B cell (primary cell): ENCODE measurements around the gene PCIF1. TPM values are rescaled to one million over a fixed set of nuclear protein-coding genes. Genes with fewer than 3 reads are reported as not detected.
A peak's percentile ranks its signal among the peaks of the same experiment; 100 is the strongest.

ENCODE experiments used
- ATAC-seq: fragments of 200-7000 bp; cut with Tn5 transposase; one replicate; pipeline ENCODE4 v1.10.0; 2021; ENCODE audit warnings: low read depth, mild to moderate bottlenecking, moderate number of reproducible peaks, moderate library complexity
- CTCF ChIA-PET: fragments of 350-600 bp; sonication (Branson Sonifier 250); formaldehyde crosslinking; loops from one replicate; lab custom pipeline; 2021; ENCODE audit warnings: antibody characterized with exemption, inconsistent platforms; lab: Charles Lee
- POLR2A ChIA-PET: fragments of 350-600 bp; sonication (Branson Sonifier 250); formaldehyde crosslinking; loops from one replicate; lab custom pipeline; 2021; ENCODE audit warnings: antibody characterized with exemption; lab: Charles Lee
- DNase-seq: peaks from one replicate; pipeline ENCODE4 v3.0.0; 2013
- H2AFZ ChIP-seq: 2 replicates; pipeline ENCODE4 v1.6.1; 2012; ENCODE audit warnings: mild to moderate bottlenecking, low read depth, low read length; ENCODE audit not compliant: insufficient read depth, poor library complexity, severe bottlenecking
- H3K27ac ChIP-seq, 2 donors: 1 replicate in 1 of 2; 2 replicates in 1 of 2; pipeline ENCODE4 v1.5.1; 2012 to 2013; ENCODE audit warnings: low read length in 2 of 2, mild to moderate bottlenecking in 2 of 2, moderate library complexity in 1 of 2
- H3K27me3 ChIP-seq, 4 experiments: fragments of 200-600 bp in 1 of 4; sonication (generic) in 1 of 4; replicated peaks in 1 of 4; 1 replicate in 2 of 4; 2 replicates in 2 of 4; pipeline versions ENCODE4 v1.6.1 to v1.7.0; 2013 to 2016; ENCODE audit warnings: low read length in 3 of 4, mild to moderate bottlenecking in 2 of 4, mixed read lengths in 1 of 4, moderate library complexity in 1 of 4; ENCODE audit not compliant: insufficient read depth in 4 of 4, control insufficient read depth in 3 of 4; ENCODE audit errors: control extremely low read depth in 1 of 4
- H3K36me3 ChIP-seq, 2 experiments: replicated peaks in 1 of 2; 1 replicate in 1 of 2; 2 replicates in 1 of 2; pipeline versions ENCODE4 v1.6.1 to v1.7.1; 2013; ENCODE audit warnings: low read length in 1 of 2; ENCODE audit not compliant: insufficient read depth in 2 of 2, control insufficient read depth in 1 of 2; ENCODE audit errors: control extremely low read depth in 1 of 2, extremely low read depth in 1 of 2
- H3K4me1 ChIP-seq, 2 donors: fragments of 200-600 bp in 1 of 2; sonication (generic) in 1 of 2; 1 replicate in 1 of 2; 2 replicates in 1 of 2; pipeline versions ENCODE4 v1.5.1 to v1.6.1; 2013 to 2017; ENCODE audit warnings: low read length in 2 of 2; ENCODE audit not compliant: control insufficient read depth in 2 of 2, insufficient read depth in 2 of 2
- H3K4me2 ChIP-seq: replicated peaks from 2 replicates; pipeline ENCODE3; 2012; ENCODE audit warnings: mild to moderate bottlenecking, low read depth, low read length; ENCODE audit not compliant: poor library complexity, severe bottlenecking
- H3K4me3 ChIP-seq, 5 experiments: fragments of 200-600 bp in 1 of 5; sonication (generic) in 1 of 5; 1 replicate in 3 of 5; 2 replicates in 2 of 5; pipeline versions ENCODE4 v1.5.1 to v1.7.0; 2011 to 2016; ENCODE audit warnings: low read length in 4 of 5, mild to moderate bottlenecking in 4 of 5, low read depth in 2 of 5, control low read depth in 1 of 5, moderate library complexity in 1 of 5; ENCODE audit not compliant: insufficient read depth in 1 of 5; ENCODE audit errors: control extremely low read depth in 1 of 5, extremely low read depth in 1 of 5
- H3K79me2 ChIP-seq: fragments of 200-600 bp; sonication (generic); one replicate; pipeline ENCODE4 v1.6.0; 2016; ENCODE audit warnings: low read length; ENCODE audit not compliant: control insufficient read depth, insufficient read depth
- H3K9ac ChIP-seq: fragments of 200-600 bp; sonication (generic); 2 replicates; pipeline ENCODE4 v1.6.1; 2017; ENCODE audit warnings: mild to moderate bottlenecking, low read length, moderate library complexity
- H3K9me3 ChIP-seq, 3 donors: one replicate each; pipeline versions ENCODE4 v1.6.1 to v1.7.1; 2013; ENCODE audit warnings: low read length in 2 of 3; ENCODE audit not compliant: control insufficient read depth in 2 of 3, insufficient read depth in 1 of 3; ENCODE audit errors: control extremely low read depth in 1 of 3
- H4K20me1 ChIP-seq: 2 replicates; pipeline ENCODE4 v1.6.0; 2012; ENCODE audit warnings: mild to moderate bottlenecking, low read length; ENCODE audit not compliant: insufficient read depth, control insufficient read depth, poor library complexity, severe bottlenecking
- H3K27ac Mint-ChIP-seq: one replicate; pipeline ENCODE4 v1.8.0; 2021; ENCODE audit warnings: mixed read lengths
- H3K27me3 Mint-ChIP-seq: one replicate; pipeline ENCODE4 v1.8.0; 2021; ENCODE audit warnings: mixed read lengths
- H3K4me1 Mint-ChIP-seq: one replicate; pipeline ENCODE4 v1.8.0; 2021; ENCODE audit warnings: mixed read lengths
- H3K4me3 Mint-ChIP-seq: one replicate; pipeline ENCODE4 v1.8.0; 2021; ENCODE audit warnings: mixed read lengths
- H3K9me3 Mint-ChIP-seq: one replicate; pipeline ENCODE4 v1.8.0; 2022; ENCODE audit warnings: mixed read lengths; ENCODE audit not compliant: insufficient read depth
- EZH2 ChIP-seq: IDR thresholded peaks from 2 replicates; pipeline ENCODE4 v1.6.1; 2012; ENCODE audit warnings: borderline replicate concordance, low read depth, mild to moderate bottlenecking, moderate library complexity, low read length; ENCODE audit not compliant: insufficient read depth, poor library complexity, severe bottlenecking
- WGBS: methylation state at CpG from one replicate; pipeline ENCODE4 v1.1.5; 2013; ENCODE audit warnings: missing lambda C conversion rate; ENCODE audit not compliant: insufficient coverage; 5-methylcytosine and 5-hydroxymethylcytosine counted together
- intact Hi-C: fragments of 100-400 bp; cut with micrococcal nuclease; formaldehyde crosslinking; loops from one replicate; pipeline ENCODE4 v1.10.0; 2022
- polyA plus RNA-seq: library from polyadenylated mRNA; depleted of rRNA; stranded (reverse); fragments of >200 nt; gene quantifications from 2 replicates; pipeline ENCODE4 v1.2.3, GENCODE V29; 2012
- total RNA-seq, 2 donors: library from RNA; stranded (reverse); fragments of 120-200 nt in 1 of 2; gene quantifications; 1 replicate in 1 of 2; 2 replicates in 1 of 2; pipeline versions ENCODE4 v1.2.3 to v1.2.4, GENCODE V29; 2013 to 2022
- TF ChIP-seq, protein P1 (sequence below): fragments of 200-600 bp; IDR thresholded peaks from one replicate; pipeline ENCODE4 v1.8.0; 2022; ENCODE audit warnings: antibody characterized with exemption, mild to moderate bottlenecking

PCIF1 gene
- total and polyA plus RNA-seq, 2 donors (not counting 1 experiment from before 2014, with no cell fraction given), result 74.2 to 79.2 TPM

DNA sequence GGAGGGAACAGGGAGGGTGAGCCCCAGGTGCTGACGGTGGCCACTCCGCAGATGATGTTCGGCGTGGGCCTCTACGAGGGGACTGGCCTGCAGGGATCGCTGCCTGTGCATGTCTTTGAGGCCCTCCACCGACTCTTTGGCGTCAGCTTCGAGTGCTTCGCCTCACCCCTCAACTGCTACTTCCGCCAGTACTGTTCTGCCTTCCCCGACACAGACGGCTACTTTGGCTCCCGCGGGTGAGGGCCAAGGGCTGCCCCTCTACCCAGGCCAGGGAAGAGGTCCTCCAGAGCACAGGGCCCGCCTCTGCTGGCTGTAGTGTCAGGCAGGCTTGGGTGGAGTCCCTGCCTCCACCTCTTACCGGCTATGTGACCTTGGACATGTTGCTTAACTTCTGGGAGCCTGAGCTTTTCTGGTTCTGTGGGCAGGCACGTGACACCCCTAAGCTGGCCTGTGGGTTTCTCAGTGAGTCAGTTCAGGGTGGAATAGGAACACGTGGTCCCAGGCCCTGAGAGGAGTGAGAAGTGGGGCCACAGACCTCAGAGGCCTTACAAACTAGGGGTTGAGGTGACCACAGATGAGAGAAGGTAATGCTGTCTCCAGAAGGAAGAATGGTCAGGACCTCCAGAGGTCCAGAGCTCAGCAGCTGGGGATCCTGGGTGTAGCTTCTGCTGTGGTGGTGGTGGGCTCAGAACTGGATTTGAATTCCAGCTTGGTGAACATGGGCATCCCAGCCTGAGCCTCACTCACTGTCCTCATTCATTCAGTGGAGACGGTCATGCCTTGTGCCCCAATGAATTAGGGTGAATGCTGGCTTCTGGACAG lies 11.9 kb downstream of the PCIF1 start:
- H2AFZ ChIP-seq, result no peak overlapping the region
- intact Hi-C loops, result no loop called here
- no peaks in the 10 kb centered on the region for H3K27me3 ChIP-seq
- no peak overlapping the region for H3K4me3 Mint-ChIP-seq
- ATAC-seq (no peak), DNase-seq (peak; percentile 25)
- peaks cover 13% of the 10 kb centered on the region for H4K20me1 ChIP-seq
- H3K9ac ChIP-seq, result no peak overlapping the region
- no peak overlapping the region for H3K4me3 ChIP-seq
- no peaks in the 10 kb centered on the region for H3K27me3 Mint-ChIP-seq
- POLR2A ChIA-PET, result interaction anchor here (0.6 to 0.9 kb wide), 2 partner anchors 12 to 15 kb away, joined by 5 to 9 read pairs; partner anchors contain the start of gene PCIF1
- CTCF ChIA-PET, result interaction anchor here (1.1 kb wide), 1 partner anchor 24 kb away, joined by 3 read pairs; no protein-coding TSS in a partner anchor
- H3K27ac ChIP-seq, result no peak overlapping the region
- H3K4me1 Mint-ChIP-seq, result peaks cover 4% of the 10 kb centered on the region
- H3K9me3 Mint-ChIP-seq, result no peaks in the 10 kb centered on the region
- peaks cover 0 to 3% (median 0%) of the 10 kb centered on the region in 3 donors for H3K9me3 ChIP-seq
- H3K27ac Mint-ChIP-seq, result peak overlapping the region; percentile 53
- H3K4me2 ChIP-seq, result no peak overlapping the region
- no peaks in the 10 kb centered on the region for H3K4me1 ChIP-seq
- 90% methylated on average over 20 of the region's 20 CpGs for WGBS
- peaks cover 2 to 90% of the 10 kb centered on the region in 2 experiments for H3K36me3 ChIP-seq
- TF ChIP-seq, protein P1, sequence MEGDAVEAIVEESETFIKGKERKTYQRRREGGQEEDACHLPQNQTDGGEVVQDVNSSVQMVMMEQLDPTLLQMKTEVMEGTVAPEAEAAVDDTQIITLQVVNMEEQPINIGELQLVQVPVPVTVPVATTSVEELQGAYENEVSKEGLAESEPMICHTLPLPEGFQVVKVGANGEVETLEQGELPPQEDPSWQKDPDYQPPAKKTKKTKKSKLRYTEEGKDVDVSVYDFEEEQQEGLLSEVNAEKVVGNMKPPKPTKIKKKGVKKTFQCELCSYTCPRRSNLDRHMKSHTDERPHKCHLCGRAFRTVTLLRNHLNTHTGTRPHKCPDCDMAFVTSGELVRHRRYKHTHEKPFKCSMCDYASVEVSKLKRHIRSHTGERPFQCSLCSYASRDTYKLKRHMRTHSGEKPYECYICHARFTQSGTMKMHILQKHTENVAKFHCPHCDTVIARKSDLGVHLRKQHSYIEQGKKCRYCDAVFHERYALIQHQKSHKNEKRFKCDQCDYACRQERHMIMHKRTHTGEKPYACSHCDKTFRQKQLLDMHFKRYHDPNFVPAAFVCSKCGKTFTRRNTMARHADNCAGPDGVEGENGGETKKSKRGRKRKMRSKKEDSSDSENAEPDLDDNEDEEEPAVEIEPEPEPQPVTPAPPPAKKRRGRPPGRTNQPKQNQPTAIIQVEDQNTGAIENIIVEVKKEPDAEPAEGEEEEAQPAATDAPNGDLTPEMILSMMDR, result no peak
- no peak for TF ChIP-seq EZH2
- no peaks in the 10 kb centered on the region for H3K79me2 ChIP-seq
